NB4 (cell line): ENCODE results near the gene BPIFA3.

ENCODE experiments used
- POLR2A ChIP-seq: IDR thresholded peaks from 2 replicates; pipeline ENCODE4 v1.6.1; 2011; ENCODE audit warnings: mild to moderate bottlenecking; ENCODE audit not compliant: insufficient read length; ENCODE audit errors: extremely low read depth
- TF ChIP-seq, protein P1 (sequence below): IDR thresholded peaks from one replicate; pipeline ENCODE4 v1.5.1; 2012; ENCODE audit warnings: low read depth, low read length

DNA sequence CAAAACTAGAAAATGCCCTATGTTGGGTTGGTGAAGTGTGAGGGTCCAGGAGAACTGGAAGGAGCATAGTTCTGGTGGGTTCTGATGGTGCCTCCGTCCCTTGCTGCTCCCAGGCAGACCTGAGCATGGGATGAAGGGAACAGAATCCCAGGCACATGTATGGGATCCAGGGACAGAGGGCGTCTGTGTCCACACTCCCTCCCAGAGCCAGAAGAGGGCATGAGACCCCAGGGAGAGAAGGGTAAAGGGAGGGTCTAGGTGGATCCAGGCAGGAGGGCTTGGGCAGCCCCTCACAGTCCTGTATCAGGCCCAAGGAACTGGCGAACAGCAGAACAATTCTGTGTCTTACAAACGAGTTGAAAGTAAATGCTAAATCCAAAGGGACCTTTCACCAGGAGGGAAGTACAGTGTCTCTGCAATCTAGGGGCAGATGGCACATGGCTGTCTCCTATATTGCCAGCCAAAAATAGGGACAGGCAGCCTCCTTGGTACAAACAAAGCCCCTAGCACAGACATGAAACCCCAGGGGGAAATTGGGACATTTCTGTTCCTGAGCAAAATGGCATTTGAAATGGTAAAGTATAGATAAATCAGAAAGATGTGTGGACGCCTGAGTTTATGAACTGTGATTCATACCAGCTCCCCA, 16.1 kb downstream of the BPIFA3 start:
- TF ChIP-seq, protein P1, sequence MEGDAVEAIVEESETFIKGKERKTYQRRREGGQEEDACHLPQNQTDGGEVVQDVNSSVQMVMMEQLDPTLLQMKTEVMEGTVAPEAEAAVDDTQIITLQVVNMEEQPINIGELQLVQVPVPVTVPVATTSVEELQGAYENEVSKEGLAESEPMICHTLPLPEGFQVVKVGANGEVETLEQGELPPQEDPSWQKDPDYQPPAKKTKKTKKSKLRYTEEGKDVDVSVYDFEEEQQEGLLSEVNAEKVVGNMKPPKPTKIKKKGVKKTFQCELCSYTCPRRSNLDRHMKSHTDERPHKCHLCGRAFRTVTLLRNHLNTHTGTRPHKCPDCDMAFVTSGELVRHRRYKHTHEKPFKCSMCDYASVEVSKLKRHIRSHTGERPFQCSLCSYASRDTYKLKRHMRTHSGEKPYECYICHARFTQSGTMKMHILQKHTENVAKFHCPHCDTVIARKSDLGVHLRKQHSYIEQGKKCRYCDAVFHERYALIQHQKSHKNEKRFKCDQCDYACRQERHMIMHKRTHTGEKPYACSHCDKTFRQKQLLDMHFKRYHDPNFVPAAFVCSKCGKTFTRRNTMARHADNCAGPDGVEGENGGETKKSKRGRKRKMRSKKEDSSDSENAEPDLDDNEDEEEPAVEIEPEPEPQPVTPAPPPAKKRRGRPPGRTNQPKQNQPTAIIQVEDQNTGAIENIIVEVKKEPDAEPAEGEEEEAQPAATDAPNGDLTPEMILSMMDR = no peak
- no peak for TF ChIP-seq POLR2A
